Karpas-422 (cell line): Measurements from ENCODE around the gene TFF1. TPM values are rescaled to one million over a fixed set of nuclear protein-coding genes. Genes with fewer than 3 reads are reported as not detected.
"Not testable (repeated sequence)": the region's sequence is repeated elsewhere in the genome, so short reads cannot be mapped to it uniquely, and the experiment has no call there.

ENCODE experiments used
- DNase-seq: peaks from one replicate; pipeline ENCODE4 v3.0.0-alpha.2; 2015
- H2AFZ ChIP-seq: fragments of 200-600 bp; sonication (generic); 2 replicates; pipeline ENCODE4 v1.6.1; 2014; ENCODE audit warnings: antibody characterized with exemption, low read length, mixed read lengths
- H3K27ac ChIP-seq: fragments of 200-600 bp; sonication (generic); 2 replicates; pipeline ENCODE4 v1.5.1; 2014; ENCODE audit warnings: mild to moderate bottlenecking, low read length, moderate library complexity
- H3K27me3 ChIP-seq: fragments of 200-600 bp; sonication (generic); 2 replicates; pipeline ENCODE4 v1.6.1; 2014; ENCODE audit warnings: low read length, mixed read lengths
- H3K36me3 ChIP-seq: fragments of 200-600 bp; sonication (generic); 2 replicates; pipeline ENCODE4 v1.6.1; 2014; ENCODE audit warnings: low read length, mixed read lengths; ENCODE audit not compliant: insufficient read depth
- H3K4me1 ChIP-seq: fragments of 200-600 bp; sonication (generic); 2 replicates; pipeline ENCODE4 v1.6.1; 2014; ENCODE audit warnings: mild to moderate bottlenecking, low read length, mixed read lengths
- H3K4me2 ChIP-seq: fragments of 200-600 bp; sonication (generic); 2 replicates; pipeline ENCODE4 v1.6.1; 2014; ENCODE audit warnings: low read length, low read depth, mild to moderate bottlenecking; ENCODE audit not compliant: poor library complexity, severe bottlenecking
- H3K4me3 ChIP-seq: fragments of 200-600 bp; sonication (generic); 2 replicates; pipeline ENCODE4 v1.5.1; 2014; ENCODE audit warnings: mild to moderate bottlenecking, antibody characterized with exemption, low read length, mixed read lengths
- H3K79me2 ChIP-seq: fragments of 200-600 bp; sonication (generic); 2 replicates; pipeline ENCODE4 v1.6.1; 2014; ENCODE audit warnings: mild to moderate bottlenecking, low read length, mixed read lengths
- H3K9ac ChIP-seq: fragments of 200-600 bp; sonication (generic); 2 replicates; pipeline ENCODE4 v1.6.0; 2014; ENCODE audit warnings: low read length
- H3K9me2 ChIP-seq: fragments of 200-600 bp; sonication (generic), shearing (Covaris generic); replicated peaks from 2 replicates; pipeline ENCODE4 v1.6.0; 2014; ENCODE audit warnings: mild to moderate bottlenecking, low read length, moderate library complexity; ENCODE audit not compliant: insufficient read depth
- H3K9me3 ChIP-seq: fragments of 300-700, 200-600 bp; sonication (generic); 2 replicates; pipeline ENCODE4 v1.6.1; 2014; ENCODE audit warnings: low read length, mixed read lengths
- H4K20me1 ChIP-seq: fragments of 200-600 bp; sonication (generic); 2 replicates; pipeline ENCODE4 v1.6.1; 2014; ENCODE audit warnings: mild to moderate bottlenecking, antibody characterized with exemption, low read length, low read depth; ENCODE audit not compliant: insufficient read depth
- total RNA-seq: library from RNA; depleted of rRNA; stranded (reverse); fragments of >200 nt; shearing (Covaris generic); gene quantifications from 2 replicates; pipeline ENCODE4 v1.2.3, GENCODE V29; 2014; ENCODE audit warnings: low replicate concordance

Gene TFF1
- total RNA-seq, 1 experiment from 2014 or later, result not detected

DNA sequence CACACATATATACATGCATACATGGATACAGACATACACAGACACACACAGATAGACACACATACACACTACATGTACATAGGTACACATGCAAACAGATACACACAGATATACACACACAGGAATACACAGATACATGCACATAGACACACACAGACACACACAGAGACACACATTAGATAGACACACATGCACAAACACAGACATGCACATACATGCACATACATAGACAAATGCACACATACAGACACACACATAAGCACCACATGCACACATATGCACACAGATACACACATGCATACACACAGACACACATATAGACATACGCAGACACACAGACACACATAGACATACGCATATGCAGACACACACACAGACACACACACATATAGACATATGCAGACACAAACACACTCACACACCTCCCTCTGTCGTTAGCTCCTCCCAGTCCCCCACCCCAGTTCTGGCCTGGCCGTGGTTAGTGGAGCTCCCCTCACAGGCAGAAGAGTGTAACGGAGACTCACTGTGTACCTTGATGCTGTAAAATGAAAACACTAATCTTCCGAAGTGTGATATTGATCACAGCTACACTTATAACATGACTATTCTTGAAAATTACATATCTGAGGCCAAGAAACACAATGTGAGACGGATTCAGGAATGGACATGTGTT is 45.0 kb upstream of the TFF1 start:
- no peak overlapping the region for H3K27ac ChIP-seq
- H3K4me3 ChIP-seq, result no peak overlapping the region
- no peaks in the 10 kb centered on the region for H4K20me1 ChIP-seq
- H3K4me1 ChIP-seq, result peaks cover 30% of the 10 kb centered on the region
- H3K9me3 ChIP-seq, result no peaks in the 10 kb centered on the region
- H2AFZ ChIP-seq, result no peak overlapping the region
- no peaks in the 10 kb centered on the region for H3K79me2 ChIP-seq
- H3K36me3 ChIP-seq, result no peaks in the 10 kb centered on the region
- H3K9ac ChIP-seq, result no peak overlapping the region
- H3K9me2 ChIP-seq, result no peaks in the 10 kb centered on the region
- no peaks in the 10 kb centered on the region for H3K27me3 ChIP-seq
- peak; percentile 77 for DNase-seq
- H3K4me2 ChIP-seq, result no peak overlapping the region

DNA sequence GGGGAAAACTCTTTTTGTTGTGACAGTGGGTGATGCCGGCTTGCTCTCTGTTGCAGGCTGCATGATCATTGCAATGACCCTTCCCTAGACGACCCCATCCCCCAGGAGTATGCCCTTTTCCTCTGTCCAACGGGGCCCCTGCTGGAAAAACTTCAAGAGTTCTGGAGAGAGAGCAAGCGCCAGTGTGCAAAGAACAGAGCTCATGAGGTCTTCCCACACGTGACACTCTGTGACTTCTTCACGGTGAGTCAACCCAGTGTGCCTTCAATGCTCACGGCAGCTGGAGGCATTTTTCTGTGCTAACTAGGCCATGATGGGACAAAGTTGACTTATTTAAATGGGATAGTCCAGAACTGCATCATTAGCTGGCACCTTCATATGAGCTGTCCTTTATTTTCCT is 43.0 kb upstream of the TFF1 start:
- Histone ChIP-seq H3K27ac (no peak overlapping the region), H3K4me1 (peaks cover 29% of the 10 kb centered on the region)

DNA sequence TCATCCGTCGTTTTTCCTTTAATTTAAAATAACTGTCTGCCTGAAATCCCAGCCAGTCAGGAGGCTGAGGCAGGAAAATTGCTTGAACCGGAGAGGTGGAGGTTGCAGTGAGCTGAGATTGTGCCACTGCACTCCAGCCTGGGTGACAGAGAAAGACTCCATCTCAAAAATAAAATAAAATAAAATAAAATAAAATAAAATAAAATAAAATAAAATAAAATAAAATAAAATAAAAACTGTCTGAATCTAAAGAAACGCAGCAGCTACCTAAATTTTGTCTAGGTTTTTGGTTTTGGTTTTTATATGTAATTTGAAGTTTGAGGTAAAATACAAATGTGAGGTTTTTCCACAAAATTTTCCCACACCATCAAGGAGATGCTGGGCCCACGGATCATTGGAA is 42.4 kb upstream of the TFF1 start:
- H3K9me3 ChIP-seq, H3K9me2 ChIP-seq, H3K9ac ChIP-seq, H4K20me1 ChIP-seq, H3K27ac ChIP-seq, H3K79me2 ChIP-seq, H3K36me3 ChIP-seq, H3K4me3 ChIP-seq, DNase-seq, H2AFZ ChIP-seq, H3K4me2 ChIP-seq, H3K27me3 ChIP-seq: not testable (repeated sequence)
- H3K4me1 ChIP-seq, result peaks cover 32% of the 10 kb centered on the region

More for the DNA sequence above, 43.0 kb upstream of the TFF1 start:
- H4K20me1 ChIP-seq, result no peaks in the 10 kb centered on the region
- H3K4me3 ChIP-seq, result no peak overlapping the region
- no peaks in the 10 kb centered on the region for H3K36me3 ChIP-seq
- H3K9ac ChIP-seq, result no peak overlapping the region
- no peak for DNase-seq
- H3K9me3 ChIP-seq, result no peaks in the 10 kb centered on the region
- H3K27me3 ChIP-seq, result no peaks in the 10 kb centered on the region
- H3K79me2 ChIP-seq, result no peaks in the 10 kb centered on the region
- H2AFZ ChIP-seq, result no peak overlapping the region
- H3K9me2 ChIP-seq, result no peaks in the 10 kb centered on the region
- H3K4me2 ChIP-seq, result no peak overlapping the region

DNA sequence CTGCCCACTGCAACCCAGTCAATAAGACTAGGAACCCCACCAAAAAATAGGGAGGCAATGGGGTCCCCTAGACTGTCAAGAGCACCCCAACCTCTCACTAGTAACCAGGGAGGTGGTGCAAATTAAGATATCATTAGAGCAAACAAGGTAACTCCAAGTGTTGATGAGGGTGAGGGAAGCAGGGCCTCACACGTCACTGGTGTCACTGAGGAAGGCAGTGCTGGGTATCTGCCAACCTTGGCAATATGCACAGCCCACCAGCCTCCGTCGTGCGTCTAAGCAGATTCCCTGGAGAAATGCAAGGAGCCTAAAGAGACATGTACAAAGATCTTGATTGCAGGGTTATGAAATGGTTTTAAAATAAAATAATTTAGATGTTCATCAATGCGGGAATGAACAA is 41.1 kb upstream of the TFF1 start:
- Histone ChIP-seq H4K20me1 (no peaks in the 10 kb centered on the region), H3K9me3 (no peaks in the 10 kb centered on the region), H3K4me2 (peak overlapping the region; percentile 43), H3K9ac (no peak overlapping the region), H2AFZ (no peak overlapping the region), H3K9me2 (no peaks in the 10 kb centered on the region), H3K36me3 (no peaks in the 10 kb centered on the region), H3K79me2 (no peaks in the 10 kb centered on the region), H3K4me1 (peaks cover 38% of the 10 kb centered on the region), H3K27me3 (no peaks in the 10 kb centered on the region), H3K4me3 (no peak overlapping the region), H3K27ac (no peak overlapping the region)
- DNase-seq, result no peak

DNA sequence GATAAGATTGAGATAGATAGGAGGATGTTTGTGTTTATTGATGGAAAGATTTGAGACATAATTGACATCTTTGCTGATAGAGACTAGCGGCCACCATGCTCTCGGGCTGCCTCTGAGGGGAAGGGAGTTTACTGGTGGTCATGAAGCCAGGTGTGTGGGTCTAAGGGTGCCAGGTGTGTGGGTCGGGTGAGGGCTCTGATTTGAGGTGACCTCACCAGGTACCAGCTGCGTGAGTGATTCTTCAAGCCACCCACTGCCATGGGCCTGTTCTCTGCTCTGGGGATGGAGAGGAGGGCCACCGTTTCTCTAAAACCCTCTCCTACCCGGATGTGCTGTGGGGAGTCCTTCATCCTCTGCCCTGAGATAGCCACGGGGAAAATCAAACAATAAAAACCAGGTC is 40.5 kb upstream of the TFF1 start:
- no peaks in the 10 kb centered on the region for H4K20me1 ChIP-seq
- no peak for DNase-seq
- H3K4me1 ChIP-seq, result peaks cover 43% of the 10 kb centered on the region
- H3K79me2 ChIP-seq, result no peaks in the 10 kb centered on the region
- H3K27me3 ChIP-seq, result no peaks in the 10 kb centered on the region
- no peak overlapping the region for H3K4me2 ChIP-seq
- H3K4me3 ChIP-seq, result no peak overlapping the region
- no peak overlapping the region for H3K27ac ChIP-seq
- H3K9me3 ChIP-seq, result peaks cover 3% of the 10 kb centered on the region
- no peaks in the 10 kb centered on the region for H3K9me2 ChIP-seq
- no peaks in the 10 kb centered on the region for H3K36me3 ChIP-seq
- H2AFZ ChIP-seq, result no peak overlapping the region
- no peak overlapping the region for H3K9ac ChIP-seq

DNA sequence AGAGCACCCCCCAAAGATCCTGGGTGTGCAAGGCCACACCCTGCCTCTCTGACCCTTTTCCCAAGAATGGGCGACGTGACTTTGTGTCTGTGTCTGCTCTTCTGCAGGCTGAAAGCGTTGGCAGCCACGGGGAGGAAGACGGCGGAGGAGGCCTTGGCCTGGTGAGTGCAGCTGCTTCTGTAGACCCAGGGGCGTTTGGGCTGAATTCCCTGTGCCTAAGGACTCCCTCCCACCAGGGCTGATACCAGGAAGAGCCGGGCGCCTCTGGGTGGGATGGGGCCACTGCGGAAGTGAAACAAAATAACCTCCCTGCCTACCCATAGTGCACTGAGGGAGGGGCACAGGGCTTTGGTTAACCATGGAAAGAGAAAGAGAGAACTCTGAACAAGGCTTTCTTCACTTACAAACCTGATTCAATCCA is 39.9 kb upstream of the TFF1 start:
- Histone ChIP-seq H3K4me2 (no peak overlapping the region), H3K36me3 (no peaks in the 10 kb centered on the region; the same call in 1 of the 2 replicates), H3K79me2 (no peaks in the 10 kb centered on the region), H3K9me3 (peaks cover 7% of the 10 kb centered on the region), H3K4me3 (no peak overlapping the region), H3K27ac (no peak overlapping the region), H3K4me1 (peaks cover 48% of the 10 kb centered on the region), H3K9me2 (no peaks in the 10 kb centered on the region), H4K20me1 (no peaks in the 10 kb centered on the region), H3K27me3 (no peaks in the 10 kb centered on the region; the same call in 1 of the 2 replicates), H2AFZ (no peak overlapping the region), H3K9ac (no peak overlapping the region)
- DNase-seq, result peak; percentile 47

DNA sequence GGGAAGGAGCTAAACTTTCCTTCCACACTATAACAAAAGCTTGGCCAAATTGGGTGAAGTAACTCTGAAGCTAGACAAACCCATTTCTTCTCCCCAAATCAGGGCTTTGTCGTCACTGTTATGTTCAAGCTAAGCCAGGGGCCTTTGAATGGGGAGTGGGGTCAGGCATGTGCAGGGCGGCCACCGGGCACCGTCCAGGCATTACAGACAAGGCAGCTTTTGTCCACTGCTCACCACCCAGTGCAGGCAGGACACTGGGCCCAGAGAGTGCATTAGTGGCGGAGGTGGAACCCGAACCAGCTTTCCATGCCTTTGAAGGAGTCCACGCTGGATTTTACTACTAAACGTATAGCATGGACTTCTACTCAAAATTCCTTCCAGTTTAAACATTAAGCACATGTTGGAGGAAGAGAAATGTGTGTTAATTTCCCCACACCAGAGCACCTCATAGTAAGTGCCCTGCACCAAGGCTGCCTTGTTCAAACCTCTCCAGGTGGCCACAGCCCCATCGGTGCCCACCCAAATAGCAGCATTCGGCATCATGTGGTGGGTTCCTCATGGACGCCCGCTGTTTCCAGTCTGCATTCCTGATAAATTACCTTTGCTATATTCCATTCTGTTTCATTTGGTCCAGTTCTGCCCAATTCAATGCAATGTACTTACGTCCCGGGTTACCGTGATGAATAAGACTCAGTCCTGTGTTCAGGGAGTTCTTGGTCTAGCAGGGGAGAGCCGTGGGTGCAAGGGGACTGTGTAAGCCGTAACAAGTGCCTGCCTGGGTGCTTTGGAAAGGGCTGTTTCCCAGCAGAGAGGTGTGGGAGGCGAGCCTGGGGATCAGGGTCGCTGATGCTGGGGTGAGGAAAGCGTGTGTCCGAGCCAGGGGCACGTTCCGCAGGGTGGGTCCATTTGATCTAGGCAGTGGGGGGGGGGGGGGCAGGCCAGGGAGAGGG is 39.0 kb upstream of the TFF1 start:
- H3K79me2 ChIP-seq, result no peaks in the 10 kb centered on the region
- no peaks in the 10 kb centered on the region for H4K20me1 ChIP-seq
- H3K9ac ChIP-seq, result no peak overlapping the region
- no peak overlapping the region for H3K27ac ChIP-seq
- H3K36me3 ChIP-seq, result no peaks in the 10 kb centered on the region; the same call in 1 of the 2 replicates
- H3K4me1 ChIP-seq, result peaks cover 56% of the 10 kb centered on the region
- DNase-seq, result no peak
- no peaks in the 10 kb centered on the region; the same call in 1 of the 2 replicates for H3K27me3 ChIP-seq
- no peaks in the 10 kb centered on the region for H3K9me2 ChIP-seq
- H3K4me3 ChIP-seq, result no peak overlapping the region
- H2AFZ ChIP-seq, result no peak overlapping the region
- no peak overlapping the region for H3K4me2 ChIP-seq
- H3K9me3 ChIP-seq, result peaks cover 7% of the 10 kb centered on the region

DNA sequence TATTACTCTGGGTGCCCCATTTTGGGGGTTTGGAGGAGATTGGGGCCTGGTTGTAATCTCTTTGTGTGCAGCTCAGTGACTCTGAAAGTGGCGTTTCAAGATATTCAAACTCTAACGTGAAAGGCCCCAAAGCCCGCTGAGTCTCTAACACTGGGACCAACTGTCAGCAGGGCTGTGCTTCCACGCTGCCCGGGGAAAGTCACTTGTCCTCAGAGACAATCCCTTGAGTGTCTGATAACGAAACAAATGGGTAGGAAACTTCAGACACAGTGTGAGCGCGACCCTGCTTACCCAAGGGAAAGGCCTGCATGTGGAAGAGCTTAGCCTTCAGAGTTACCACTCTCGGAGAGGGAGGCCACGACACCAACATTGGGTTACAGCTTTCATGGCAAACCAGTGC is 38.2 kb upstream of the TFF1 start:
- peaks cover 56% of the 10 kb centered on the region for H3K4me1 ChIP-seq
- peaks cover 7% of the 10 kb centered on the region for H3K9me3 ChIP-seq
- no peaks in the 10 kb centered on the region for H3K79me2 ChIP-seq
- H3K9ac ChIP-seq, result no peak overlapping the region
- H2AFZ ChIP-seq, result no peak overlapping the region
- no peak overlapping the region for H3K4me3 ChIP-seq
- no peaks in the 10 kb centered on the region for H4K20me1 ChIP-seq
- no peak for DNase-seq
- no peak overlapping the region for H3K4me2 ChIP-seq
- H3K36me3 ChIP-seq, result no peaks in the 10 kb centered on the region; the same call in 1 of the 2 replicates
- H3K27me3 ChIP-seq, result no peaks in the 10 kb centered on the region; the same call in 1 of the 2 replicates
- H3K27ac ChIP-seq, result no peak overlapping the region
- no peaks in the 10 kb centered on the region for H3K9me2 ChIP-seq
